Right atrium auricular region (tissue), 2 donors: ENCODE data around the gene DTHD1. TPM values are rescaled to one million over a fixed set of nuclear protein-coding genes. Genes with fewer than 3 reads are reported as not detected.

ENCODE experiments used
- DNase-seq: peaks from one replicate; pipeline ENCODE4 v3.0.0-alpha.2; 2019; ENCODE audit warnings: low spot score
- H3K27ac ChIP-seq, 2 donors: fragments of 200-600 bp; sonication (generic); 1 replicate in 1 of 2; 2 replicates in 1 of 2; pipeline ENCODE4 v1.5.1; 2016 to 2019
- H3K27me3 ChIP-seq, 2 donors: fragments of 200-600 bp; sonication (generic); one replicate each; pipeline versions ENCODE4 v1.5.1 to v1.6.0; 2017 to 2019
- H3K36me3 ChIP-seq: fragments of 200-600 bp; sonication (generic); one replicate; pipeline ENCODE4 v1.5.1; 2016
- H3K4me1 ChIP-seq, 2 donors: fragments of 200-600 bp; sonication (generic); one replicate each; pipeline versions ENCODE4 v1.5.1 to v1.6.0; 2017 to 2019
- H3K4me3 ChIP-seq, 2 donors: fragments of 200-600 bp; sonication (generic); 1 replicate in 1 of 2; 2 replicates in 1 of 2; pipeline ENCODE4 v1.5.1; 2017 to 2019; ENCODE audit warnings: mild to moderate bottlenecking in 1 of 2, moderate library complexity in 1 of 2
- H3K9me3 ChIP-seq, 2 donors: fragments of 200-600 bp; sonication (generic); one replicate each; pipeline ENCODE4 v1.5.1; 2019
- CTCF ChIP-seq, 2 donors: fragments of 200-600 bp; sonication (generic); IDR thresholded peaks; one replicate each; pipeline ENCODE4 v1.5.1; 2019; ENCODE audit warnings: antibody characterized with exemption in 2 of 2
- total RNA-seq, 2 donors: library from RNA; depleted of rRNA; stranded (reverse); fragments of >200 nt; gene quantifications; one replicate each; pipeline ENCODE4 v1.1.0, GENCODE V29; 2016

The DTHD1 gene
- total RNA-seq, 2 donors from 2014 or later, result 0.16 TPM; not detected in 1

DNA sequence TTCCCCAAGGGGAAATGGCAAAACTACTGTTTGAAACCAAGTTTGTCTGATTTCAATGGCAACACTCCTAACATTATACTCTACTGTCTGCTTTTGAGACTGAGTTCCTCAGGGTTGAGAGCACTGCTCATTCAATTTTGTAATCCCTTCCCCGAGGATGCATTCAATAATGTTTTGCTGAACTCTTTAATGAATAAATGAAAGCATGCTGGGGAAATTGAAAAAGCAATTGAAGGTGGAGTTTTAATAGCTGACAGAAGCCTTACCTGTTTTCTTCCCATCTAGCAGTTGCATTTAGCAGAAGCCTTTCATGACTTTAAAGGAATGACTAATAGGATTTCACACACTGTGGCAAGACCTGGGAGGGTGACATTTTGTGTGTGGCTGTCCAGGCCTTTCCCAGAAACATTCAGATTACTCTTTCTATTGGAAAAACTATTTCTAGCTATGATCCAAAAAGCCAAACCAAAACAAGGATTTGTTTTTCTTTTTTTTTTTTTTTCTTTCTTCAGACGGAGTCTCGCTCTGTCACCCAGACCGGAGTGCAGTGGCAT, 45.1 kb downstream of the DTHD1 start:
- Histone ChIP-seq H3K27ac (no peak overlapping the region), H3K36me3 (no peaks in the 10 kb centered on the region), H3K4me3 (no peak overlapping the region), H3K4me1 (no peaks in the 10 kb centered on the region), H3K9me3 (no peaks in the 10 kb centered on the region), H3K27me3 (no peaks in the 10 kb centered on the region)
- DNase-seq, result no peak
- no peak for TF ChIP-seq CTCF (IDR thresholded peaks at IDR 0.05)

GRCh38 chr4:36327400-36327799, 46.0 kb downstream of the DTHD1 start:
- no peak for DNase-seq
- no peaks in the 10 kb centered on the region for H3K36me3 ChIP-seq
- no peak overlapping the region for H3K27ac ChIP-seq
- no peak for TF ChIP-seq CTCF (IDR thresholded peaks at IDR 0.05)
- no peaks in the 10 kb centered on the region for H3K9me3 ChIP-seq
- no peak overlapping the region for H3K4me3 ChIP-seq
- H3K27me3 ChIP-seq, result no peaks in the 10 kb centered on the region
- no peaks in the 10 kb centered on the region for H3K4me1 ChIP-seq

DNA sequence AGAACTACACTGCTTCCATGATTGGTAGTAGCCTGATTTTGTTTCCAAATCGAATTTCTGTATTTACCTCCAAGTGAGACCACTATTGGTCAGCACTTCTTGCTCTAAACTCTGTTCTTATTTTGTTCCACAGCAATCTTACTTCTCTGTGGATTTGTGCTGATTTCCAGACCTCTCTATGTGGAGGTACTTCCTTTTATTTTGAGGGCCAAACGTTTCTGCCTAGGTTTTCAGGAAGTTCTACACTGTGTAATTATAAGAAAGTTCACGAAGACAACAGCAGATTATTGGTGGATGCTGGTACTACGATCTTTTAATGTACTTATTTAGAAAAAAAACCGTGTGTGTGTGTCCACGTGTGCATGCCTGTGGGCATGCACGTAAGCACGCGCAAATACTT, 46.7 kb downstream of the DTHD1 start:
- H3K27ac ChIP-seq, result no peak overlapping the region
- no peaks in the 10 kb centered on the region for H3K9me3 ChIP-seq
- H3K27me3 ChIP-seq, result no peaks in the 10 kb centered on the region
- no peak for DNase-seq
- no peak for TF ChIP-seq CTCF (IDR thresholded peaks at IDR 0.05)
- no peaks in the 10 kb centered on the region for H3K4me1 ChIP-seq
- no peak overlapping the region for H3K4me3 ChIP-seq
- no peaks in the 10 kb centered on the region for H3K36me3 ChIP-seq

DNA sequence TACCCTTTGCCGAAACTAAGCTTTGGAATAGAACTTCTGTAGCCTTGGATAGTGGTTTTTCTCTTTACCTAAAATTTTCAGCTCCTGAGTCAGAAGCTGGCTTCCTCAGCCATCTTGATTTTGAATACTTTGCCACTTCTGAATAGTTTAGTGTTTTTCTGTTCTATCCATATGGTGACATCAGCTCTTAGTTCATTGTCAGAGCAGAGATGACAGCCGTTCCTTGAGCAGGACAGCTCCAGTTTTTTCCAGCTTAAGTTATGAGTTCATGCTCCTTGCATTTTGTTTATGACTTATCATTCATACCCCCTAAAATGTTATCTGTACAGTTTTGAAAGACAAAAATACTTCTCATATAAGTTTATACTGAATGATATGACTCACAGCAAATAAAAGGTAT, 47.8 kb downstream of the DTHD1 start:
- no peak overlapping the region for H3K27ac ChIP-seq
- no peak for DNase-seq
- H3K4me3 ChIP-seq, result no peak overlapping the region
- no peaks in the 10 kb centered on the region for H3K36me3 ChIP-seq
- no peaks in the 10 kb centered on the region for H3K27me3 ChIP-seq
- no peaks in the 10 kb centered on the region for H3K4me1 ChIP-seq
- TF ChIP-seq CTCF (IDR thresholded peaks at IDR 0.05), result no peak
- no peaks in the 10 kb centered on the region for H3K9me3 ChIP-seq

DNA sequence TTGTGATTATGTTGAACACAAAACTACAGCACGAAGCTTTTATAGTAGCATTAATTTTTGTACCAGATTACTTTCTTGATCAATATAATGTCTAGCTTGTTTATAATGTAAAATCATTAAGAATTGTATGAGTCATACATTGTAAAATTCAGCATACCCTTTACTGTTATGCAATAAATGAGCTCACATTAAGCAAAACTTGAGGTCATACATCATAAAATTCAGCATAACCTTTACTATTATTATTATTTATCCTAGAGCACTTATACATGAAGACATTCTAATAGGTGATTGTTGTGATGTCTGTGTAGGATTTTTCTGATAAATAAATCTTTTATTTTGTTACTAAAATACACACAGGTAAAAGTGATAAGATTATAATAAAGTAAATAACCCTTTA, 49.4 kb downstream of the DTHD1 start:
- no peaks in the 10 kb centered on the region for H3K27me3 ChIP-seq
- no peaks in the 10 kb centered on the region for H3K36me3 ChIP-seq
- H3K9me3 ChIP-seq, result no peaks in the 10 kb centered on the region
- no peak overlapping the region for H3K27ac ChIP-seq
- H3K4me3 ChIP-seq, result no peak overlapping the region
- TF ChIP-seq CTCF (IDR thresholded peaks at IDR 0.05), result no peak
- no peaks in the 10 kb centered on the region for H3K4me1 ChIP-seq
- DNase-seq, result no peak
